Erythroblast (primary cell): ENCODE measurements around the gene CCDC197.

Source experiments
- GATA1 ChIP-seq: IDR thresholded peaks from 2 replicates; pipeline ENCODE4 v1.6.1; 2011; ENCODE audit warnings: low read depth, mild to moderate bottlenecking, control low read depth, low read length, moderate library complexity
- POLR2A ChIP-seq: IDR thresholded peaks from 2 replicates; pipeline ENCODE4 v1.6.1; 2011; ENCODE audit warnings: mild to moderate bottlenecking, low read length

- TF ChIP-seq POLR2A (no peak), GATA1 (no peak)
These were observed 39.8 kb upstream of the CCDC197 start for GRCh38 chr14:93957333-93957710.
